ENCODE data around the gene MEMO1.

- no peak for TF ChIP-seq EZH2 (IDR thresholded peaks at IDR 0.05; ENCODE audit: borderline replicate concordance, low read depth, low read length, poor library complexity, severe bottlenecking)
- TF ChIP-seq CTCF (conservative IDR thresholded peaks at IDR 0.05; ENCODE audit: low read depth, low read length) = no peak
Observed at GRCh38 chr2:31998731-31999383, 12.0 kb downstream of the MEMO1 start.
